Spleen (tissue), 11 donors: ENCODE data around the gene GART. TPM values are rescaled to one million over a fixed set of nuclear protein-coding genes. Genes with fewer than 3 reads are reported as not detected.

Experiments
- DNase-seq: peaks from one replicate; pipeline ENCODE4 v3.0.0-alpha.2; 2020
- H3K27ac ChIP-seq, 8 donors: fragments of 200-600 bp; sonication (generic) in 7 of 8; 1 replicate in 4 of 8; 2 replicates in 4 of 8; pipeline versions ENCODE4 v1.5.0 to v1.8.0; 2016 to 2021; ENCODE audit warnings: inconsistent platforms in 4 of 8, mild to moderate bottlenecking in 4 of 8, moderate library complexity in 1 of 8
- H3K27me3 ChIP-seq, 7 donors: fragments of 200-600 bp; sonication (generic) in 6 of 7; replicated peaks in 1 of 7; 1 replicate in 4 of 7; 2 replicates in 3 of 7; pipeline versions ENCODE4 v1.5.0 to v1.8.0; 2016 to 2021; ENCODE audit warnings: inconsistent platforms in 3 of 7, mild to moderate bottlenecking in 1 of 7
- H3K36me3 ChIP-seq, 6 donors: fragments of 200-600 bp; sonication (generic) in 5 of 6; 1 replicate in 4 of 6; 2 replicates in 2 of 6; pipeline versions ENCODE4 v1.5.0 to v1.8.0; 2016 to 2021; ENCODE audit warnings: inconsistent platforms in 2 of 6
- H3K4me1 ChIP-seq, 6 donors: fragments of 200-600 bp; sonication (generic) in 5 of 6; 1 replicate in 3 of 6; 2 replicates in 3 of 6; pipeline versions ENCODE4 v1.5.0 to v1.8.0; 2016 to 2021; ENCODE audit warnings: inconsistent platforms in 3 of 6
- H3K4me3 ChIP-seq, 8 donors: fragments of 200-600 bp; sonication (generic) in 7 of 8; 1 replicate in 4 of 8; 2 replicates in 4 of 8; pipeline versions ENCODE4 v1.5.0 to v1.8.0; 2016 to 2021; ENCODE audit warnings: inconsistent platforms in 4 of 8, mild to moderate bottlenecking in 4 of 8, moderate library complexity in 2 of 8
- H3K9me3 ChIP-seq, 8 donors: fragments of 200-600 bp; sonication (generic) in 7 of 8; 1 replicate in 4 of 8; 2 replicates in 4 of 8; pipeline versions ENCODE4 v1.5.0 to v1.8.0; 2016 to 2021; ENCODE audit warnings: inconsistent platforms in 4 of 8
- CTCF ChIP-seq, 11 experiments: fragments of 200-600 bp in 7 of 11; fragments of 450-650 bp in 4 of 11; sonication (generic) in 4 of 11; IDR thresholded peaks in 8 of 11; conservative IDR thresholded peaks in 3 of 11; 1 replicate in 7 of 11; 2 replicates in 4 of 11; pipeline versions ENCODE4 v1.4.0 to v1.8.0; 2016 to 2021; ENCODE audit warnings: antibody characterized with exemption in 11 of 11, inconsistent platforms in 4 of 11, mild to moderate bottlenecking in 1 of 11
- POLR2A ChIP-seq, 3 donors: fragments of 450-650 bp; IDR thresholded peaks; one replicate each; pipeline ENCODE4 v1.5.1; 2017; ENCODE audit warnings: antibody characterized with exemption in 3 of 3, mild to moderate bottlenecking in 1 of 3
- POLR2AphosphoS5 ChIP-seq, 3 donors: sonication (generic); formaldehyde crosslinking; IDR thresholded peaks; one replicate each; pipeline ENCODE4 v1.5.1; 2017; ENCODE audit warnings: antibody characterized with exemption in 3 of 3
- WGBS, 5 donors: extraction: QIAGEN DNeasy Blood & Tissue Kit in 3 of 5; methylation state at CpG; one replicate each; pipeline versions ENCODE4 v1.1.5 to v1.1.7; 2013 to 2018; 5-methylcytosine and 5-hydroxymethylcytosine counted together
- intact Hi-C: fragments of 100-400 bp; cut with DNase I; formaldehyde crosslinking; loops from one replicate; pipeline ENCODE4 v1.15.0; 2023; ENCODE audit warnings: low total_unique reads
- polyA plus RNA-seq, 3 donors: library from polyadenylated mRNA; stranded (reverse); fragments of 200-250 nt; gene quantifications; one replicate each; pipeline ENCODE4 v1.2.1, GENCODE V29; 2013
- total RNA-seq, 7 donors: library from RNA; depleted of rRNA in 3 of 7; stranded (reverse); fragments of >200 nt in 3 of 7; fragmentation: NEBNext Ultra II Directional in 4 of 7; extraction: Animal tissue kit (Norgen Biotek cat#: 25700) in 4 of 7; gene quantifications; one replicate each; pipeline versions ENCODE4 v1.1.0 to v1.2.1, GENCODE V29; 2016 to 2021
- donor health status: healthy with polysubstance abuse.
- donor health status: DM: no; HTN: no; CAD: no; lungs with moderate emphysema.
- donor health status: DM: no; HTN: no; CAD: no.
- donor health status: Bipolar disorder and iron deficiency.
- donor health status: healthy.
- donor health status: DM: no; HTN: no; CAD: no.
- donor health status: DM: yes; HTN: yes; CAD: no.

GART gene
- total and polyA plus RNA-seq, 10 donors = 14.3 to 113 (median 64.7) TPM

- no peak overlapping the region for H3K27ac ChIP-seq
- H3K4me3 ChIP-seq = no peak overlapping the region
- H3K27me3 ChIP-seq = no peaks in the 10 kb centered on the region
- TF ChIP-seq POLR2A (IDR thresholded peaks at IDR 0.05) (no peak), CTCF (IDR thresholded peaks at IDR 0.05 in 8 of 11, conservative IDR thresholded peaks at IDR 0.05 in 3 of 11) (no peak), POLR2AphosphoS5 (IDR thresholded peaks at IDR 0.05) (no peak)
- H3K36me3 ChIP-seq = peaks cover 2 to 94% (median 34%) of the 10 kb centered on the region in 6 donors
- no peak for DNase-seq
- no peaks in the 10 kb centered on the region for H3K9me3 ChIP-seq
- WGBS, 5 donors = 92 to 100% (median 97%) methylated on average over 5 of the region's 5 CpGs
- intact Hi-C loops = no loop called here
- no peaks in the 10 kb centered on the region for H3K4me1 ChIP-seq
These were observed 80.2 kb downstream of the GART start for GRCh38 chr21:33461538-33462250.

GRCh38 chr21:33458861-33459260 is 83.1 kb downstream of the GART start:
- no peak overlapping the region for H3K4me3 ChIP-seq
- H3K27me3 ChIP-seq = no peaks in the 10 kb centered on the region
- DNase-seq = no peak
- WGBS, 5 donors = 94 to 99% (median 97%) methylated on average over 3 of the region's 3 CpGs
- TF ChIP-seq CTCF (IDR thresholded peaks at IDR 0.05 in 8 of 11, conservative IDR thresholded peaks at IDR 0.05 in 3 of 11) (no peak), POLR2AphosphoS5 (IDR thresholded peaks at IDR 0.05) (no peak), POLR2A (IDR thresholded peaks at IDR 0.05) (no peak)
- peaks cover 0 to 96% (median 41%) of the 10 kb centered on the region in 6 donors for H3K36me3 ChIP-seq
- intact Hi-C loops = no loop called here
- no peaks in the 10 kb centered on the region for H3K4me1 ChIP-seq
- no peak overlapping the region for H3K27ac ChIP-seq
- H3K9me3 ChIP-seq = no peaks in the 10 kb centered on the region

DNA sequence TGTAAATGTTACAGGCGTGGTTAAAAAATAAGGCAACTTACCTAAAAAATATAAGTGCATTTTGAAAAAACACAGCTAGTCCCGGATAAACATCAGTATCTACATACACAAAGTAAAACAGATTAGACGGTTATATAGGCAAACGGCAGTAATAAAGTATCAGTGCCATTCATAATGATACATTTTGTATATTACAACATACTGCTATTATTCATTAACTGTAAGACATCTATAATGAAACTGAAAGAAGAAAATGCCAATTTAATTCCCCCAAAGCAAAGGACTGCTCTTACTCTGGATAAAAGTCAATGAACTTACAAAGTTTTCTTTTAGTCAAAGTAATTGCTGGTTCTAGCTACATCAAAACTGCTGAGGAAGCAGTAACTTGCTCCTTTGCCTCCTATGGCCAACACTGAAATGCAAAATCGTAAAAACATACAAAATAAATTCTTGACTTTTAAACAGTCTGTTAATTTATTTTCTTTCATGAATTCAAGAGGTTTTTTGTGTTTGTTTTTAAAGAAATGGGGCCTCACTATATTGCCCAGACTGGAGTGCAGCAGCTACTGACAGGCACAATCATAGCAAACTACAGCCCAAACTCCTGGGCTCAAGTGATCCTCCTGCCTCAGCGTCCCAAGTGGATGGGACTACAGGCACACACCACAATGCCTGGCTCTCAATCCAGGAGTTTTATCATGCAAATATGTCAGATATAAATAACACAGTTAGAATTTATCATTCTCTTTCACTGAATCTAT is 86.1 kb downstream of the GART start:
- H3K36me3 ChIP-seq = peaks cover 0 to 100% (median 36%) of the 10 kb centered on the region in 6 donors
- no peaks in the 10 kb centered on the region for H3K9me3 ChIP-seq
- no peak for TF ChIP-seq POLR2A (IDR thresholded peaks at IDR 0.05)
- TF ChIP-seq CTCF (IDR thresholded peaks at IDR 0.05 in 8 of 11, conservative IDR thresholded peaks at IDR 0.05 in 3 of 11) = no peak
- TF ChIP-seq POLR2AphosphoS5 (IDR thresholded peaks at IDR 0.05) = no peak
- WGBS, 5 donors = 84 to 90% (median 87%) methylated on average over 6 of the region's 6 CpGs
- DNase-seq = no peak
- H3K4me1 ChIP-seq = no peaks in the 10 kb centered on the region
- no peak overlapping the region for H3K4me3 ChIP-seq
- intact Hi-C loops = no loop called here
- H3K27ac ChIP-seq = peak overlapping the region in 1 of 8 donors; percentile 2
- no peaks in the 10 kb centered on the region for H3K27me3 ChIP-seq

Other genes starting within 250 kb of the GART start
- gene IFNAR1, start 217.1 kb downstream of the GART start, total RNA-seq = 10 to 100 TPM; 53.2 to 86.1 (median 75.6) TPM
- gene IFNAR1, start 217.1 kb downstream of the GART start, polyA plus RNA-seq = 10 to 100 TPM in 2 of 3 donors, 1 to 10 TPM in 1; 9.2 to 12.8 (median 10.1) TPM
- gene IFNGR2, start 138.7 kb downstream of the GART start, total RNA-seq = 100 to 1,000 TPM in 5 of 7 donors, 10 to 100 TPM in 2; 87.1 to 133 (median 114) TPM
- gene IFNGR2, start 138.7 kb downstream of the GART start, polyA plus RNA-seq = 10 to 100 TPM; 73.6 to 77.9 (median 77.4) TPM
- gene TMEM50B, start 62.1 kb downstream of the GART start, total RNA-seq = 10 to 100 TPM; 31.3 to 78.5 (median 47.2) TPM
- gene TMEM50B, start 62.1 kb downstream of the GART start, polyA plus RNA-seq = 10 to 100 TPM; 30.7 to 44.7 (median 40.3) TPM
- 1 to 10 TPM in 5 of 7 donors, under 1 TPM in 2; 0.42 to 4.6 (median 2.1) TPM for gene DNAJC28, start 50.4 kb downstream of the GART start, total RNA-seq
- gene DNAJC28, start 50.4 kb downstream of the GART start, polyA plus RNA-seq = 1 to 10 TPM in 1 of 3 donors, under 1 TPM in 2; 0.86 to 1.2 (median 0.87) TPM
- 100 to 1,000 TPM; 309 to 427 (median 373) TPM for gene SON, start 921 bp upstream of the GART start, total RNA-seq
- gene SON, start 921 bp upstream of the GART start, polyA plus RNA-seq = 100 to 1,000 TPM in 2 of 3 donors, 10 to 100 TPM in 1; 89.0 to 210 (median 159) TPM
- gene DONSON, start 46.6 kb upstream of the GART start, total RNA-seq = 10 to 100 TPM in 1 of 7 donors, 1 to 10 TPM in 6; 5.8 to 13.5 (median 6.4) TPM
- 1 to 10 TPM; 8.1 to 8.9 (median 8.5) TPM for gene DONSON, start 46.6 kb upstream of the GART start, polyA plus RNA-seq
- gene CRYZL1, start 99.6 kb upstream of the GART start, total RNA-seq = 10 to 100 TPM; 30.2 to 54.9 (median 40.2) TPM
- 10 to 100 TPM; 21.7 to 25.9 (median 22.0) TPM for gene CRYZL1, start 99.6 kb upstream of the GART start, polyA plus RNA-seq
- gene ITSN1, start 100.4 kb upstream of the GART start, total RNA-seq = 10 to 100 TPM; 27.1 to 89.0 (median 70.5) TPM
- 10 to 100 TPM in 1 of 3 donors, 1 to 10 TPM in 2; 4.1 to 11.6 (median 4.2) TPM for gene ITSN1, start 100.4 kb upstream of the GART start, polyA plus RNA-seq